ENCODE results near the gene OR4D11.

DNA sequence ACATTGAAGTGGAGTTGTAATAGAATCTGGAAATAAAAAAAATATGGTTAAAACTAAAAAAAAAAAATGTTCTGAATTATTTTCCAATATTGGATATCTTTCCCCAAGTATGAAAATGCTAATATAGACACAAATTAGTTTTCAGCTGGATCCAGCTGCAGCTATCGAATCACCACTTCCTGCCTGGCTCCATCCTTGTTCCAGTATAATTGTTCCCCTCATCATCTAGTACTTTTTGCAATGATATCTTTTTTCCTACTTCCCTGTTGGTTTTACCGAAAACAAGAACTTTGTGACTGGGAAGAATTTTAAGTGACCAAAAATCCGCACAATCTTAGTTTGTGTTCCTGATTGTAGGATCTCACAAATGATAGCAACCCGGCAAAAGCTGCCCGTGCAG lies 17.4 kb downstream of the OR4D11 start:
- no peak for TF ChIP-seq YY1 (IDR thresholded peaks at IDR 0.05; ENCODE audit: insufficient read depth, insufficient read length)
- no peak for TF ChIP-seq ZNF274 (IDR thresholded peaks at IDR 0.05; ENCODE audit: low read depth, low read length)
- TF ChIP-seq SUZ12 (IDR thresholded peaks at IDR 0.05; ENCODE audit: extremely low read depth, insufficient read depth, insufficient read length) = no peak
